ENCODE measurements around the gene C17orf78.
"Not testable (repeated sequence)": the region's sequence is repeated elsewhere in the genome, so short reads cannot be mapped to it uniquely, and the experiment has no call there.

C17orf78 gene

DNA sequence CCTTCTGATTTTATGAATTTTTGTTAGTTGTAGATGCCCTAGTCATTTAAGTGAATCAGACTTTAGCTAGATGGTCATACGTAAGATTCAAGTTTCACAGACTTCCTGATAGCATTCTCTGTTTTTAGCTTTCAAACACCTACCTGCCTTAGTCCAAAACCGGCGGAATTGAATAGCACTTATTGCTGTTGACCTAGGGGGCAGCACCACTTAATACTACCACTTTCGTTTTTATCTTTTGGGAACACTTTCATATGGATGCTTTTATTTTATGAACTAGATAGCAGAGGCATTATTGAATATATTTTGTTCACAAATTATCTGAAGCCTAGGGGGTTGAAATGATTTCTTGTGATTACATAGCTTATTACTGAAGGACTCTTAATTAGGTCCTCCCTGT, 62.4 kb downstream of the C17orf78 start:
- DNase-seq (ENCODE audit: low spot score): no peak

DNA sequence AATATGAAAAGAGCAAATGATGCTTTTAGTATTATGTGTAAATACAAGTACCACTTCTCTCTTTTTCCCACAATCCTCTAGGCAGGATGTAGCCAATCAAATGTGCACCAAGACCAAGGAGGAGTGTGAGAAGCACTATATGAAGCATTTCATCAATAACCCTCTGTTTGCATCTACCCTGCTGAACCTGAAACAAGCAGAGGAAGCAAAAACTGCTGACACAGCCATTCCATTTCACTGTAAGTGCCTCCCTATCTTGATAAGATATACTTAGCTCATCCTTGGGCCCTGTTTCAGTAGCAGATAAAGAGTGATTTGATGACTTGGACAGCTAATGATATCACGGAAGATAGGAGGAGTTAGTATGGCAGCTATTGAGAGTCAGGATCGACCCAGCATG, 64.6 kb downstream of the C17orf78 start:
- DNase-seq (ENCODE audit: low spot score): no peak

GRCh38 chr17:37441369-37442014, 65.7 kb downstream of the C17orf78 start:
- not testable (repeated sequence) for DNase-seq (ENCODE audit: low spot score)
